HCT116 (cell line): ENCODE data around the gene CYP3A5. TPM values are rescaled to one million over a fixed set of nuclear protein-coding genes. Genes with fewer than 3 reads are reported as not detected.
"Not testable (repeated sequence)": the region's sequence is repeated elsewhere in the genome, so short reads cannot be mapped to it uniquely, and the experiment has no call there.

Experiments used
- ATAC-seq: fragments of 200-7000 bp; cut with Tn5 transposase; 2 replicates; pipeline ENCODE4 v1.9.1; 2020; ENCODE audit warnings: mild to moderate bottlenecking, moderate library complexity
- BruUV-seq: library from RNA; stranded (reverse); fragments of 400-500 nt; replicated peaks from 2 replicates; lab custom pipeline; 2021; lab: Mats Ljungman, UMichigan
- CTCF ChIA-PET: fragments of 300-600 bp; sonication (Branson Sonifier 250); formaldehyde crosslinking; loops from one replicate; lab custom pipeline; 2021; ENCODE audit warnings: antibody characterized with exemption; lab: Charles Lee
- POLR2A ChIA-PET: fragments of 300-600, 350-600 bp; sonication (Branson Sonifier 250); formaldehyde crosslinking; loops from one replicate; lab custom pipeline; 2021; ENCODE audit warnings: antibody characterized with exemption; lab: Charles Lee
- RAD21 ChIA-PET, 2 experiments: fragments of 300-600 bp; sonication (Branson Sonifier 250); formaldehyde crosslinking; loops; one replicate each; lab custom pipeline; 2023; ENCODE audit warnings: low total read pairs in 2 of 2; ENCODE audit not compliant: uncharacterized antibody in 2 of 2, unreplicated experiment in 2 of 2, low non-redundant PET in 1 of 2; lab: Charles Lee
- DNase-seq: peaks from one replicate; pipeline ENCODE4 v3.0.0-alpha.2; 2010; ENCODE audit warnings: low read depth, low spot score
- H2AFZ ChIP-seq: fragments of 200-600 bp; shearing (Covaris generic), sonication (generic); 2 replicates; pipeline ENCODE4 v1.6.1; 2017; ENCODE audit warnings: low read depth, mixed run types, mixed read lengths, antibody characterized with exemption, low read length; ENCODE audit not compliant: poor library complexity, severe bottlenecking
- H3K27ac ChIP-seq: 2 replicates; pipeline ENCODE4 v1.5.1; 2012; ENCODE audit warnings: low read depth, low read length
- H3K27me3 ChIP-seq: fragments of 200-600 bp; sonication (generic); 2 replicates; pipeline ENCODE4 v1.6.1; 2016; ENCODE audit warnings: mixed run types, low read length, mixed read lengths; ENCODE audit not compliant: insufficient read depth
- H3K36me3 ChIP-seq, 2 experiments: fragments of 200-500 bp in 1 of 2; fragments of 200-600 bp in 1 of 2; sonication (Bioruptor generic) in 1 of 2; sonication (generic) in 1 of 2; 2 replicates each; pipeline versions ENCODE4 v1.5.1 to v1.6.1; 2014 to 2016; ENCODE audit warnings: low read length in 2 of 2, inconsistent platforms in 1 of 2, mixed read lengths in 1 of 2, mixed run types in 1 of 2; ENCODE audit not compliant: insufficient read depth in 2 of 2, control insufficient read depth in 1 of 2
- H3K4me1 ChIP-seq, 2 experiments: fragments of 200-600 bp in 1 of 2; sonication (generic) in 1 of 2; 2 replicates each; pipeline versions ENCODE4 v1.5.1 to v1.6.1; 2012 to 2017; ENCODE audit warnings: low read length in 2 of 2, inconsistent platforms in 1 of 2, mild to moderate bottlenecking in 1 of 2, mixed read lengths in 1 of 2, mixed run types in 1 of 2, moderate library complexity in 1 of 2; ENCODE audit not compliant: insufficient read depth in 2 of 2, control insufficient read depth in 1 of 2
- H3K4me2 ChIP-seq: fragments of 200-600 bp; sonication (generic); 2 replicates; pipeline ENCODE4 v1.6.1; 2017; ENCODE audit warnings: mixed run types, low read length, mixed read lengths
- H3K4me3 ChIP-seq, 2 experiments: fragments of 200-600 bp in 1 of 2; sonication (generic) in 1 of 2; replicated peaks in 1 of 2; 2 replicates each; pipeline ENCODE4 v1.5.1; 2011 to 2016; ENCODE audit warnings: low read length in 2 of 2, control low read depth in 1 of 2, low read depth in 1 of 2, mild to moderate bottlenecking in 1 of 2, mixed read lengths in 1 of 2, mixed run types in 1 of 2
- H3K79me2 ChIP-seq: fragments of 200-600 bp; sonication (generic); 2 replicates; pipeline ENCODE4 v1.6.1; 2017; ENCODE audit warnings: mild to moderate bottlenecking, mixed run types, low read length, moderate library complexity, mixed read lengths; ENCODE audit not compliant: insufficient read depth
- H3K9ac ChIP-seq: fragments of 200-600 bp; sonication (generic); 2 replicates; pipeline ENCODE4 v1.6.1; 2016; ENCODE audit warnings: low read length, mixed read lengths
- H3K9me2 ChIP-seq: fragments of 200-600 bp; sonication (generic), shearing (Covaris generic); 2 replicates; pipeline ENCODE4 v1.6.1; 2017; ENCODE audit warnings: mixed run types, mild to moderate bottlenecking, moderate library complexity; ENCODE audit not compliant: insufficient read depth
- H3K9me3 ChIP-seq, 2 experiments: fragments of 200-500 bp in 1 of 2; fragments of 200-600 bp in 1 of 2; sonication (Bioruptor generic) in 1 of 2; sonication (generic) in 1 of 2; 2 replicates each; pipeline ENCODE4 v1.6.1; 2014 to 2017; ENCODE audit warnings: low read length in 2 of 2, mixed read lengths in 2 of 2, inconsistent platforms in 1 of 2, low read depth in 1 of 2, mild to moderate bottlenecking in 1 of 2, mixed run types in 1 of 2, moderate library complexity in 1 of 2; ENCODE audit not compliant: control insufficient read depth in 1 of 2, insufficient read depth in 1 of 2
- H4K20me1 ChIP-seq: fragments of 200-600 bp; sonication (generic), shearing (Covaris generic); 2 replicates; pipeline ENCODE4 v1.6.1; 2017; ENCODE audit warnings: mixed run types, mild to moderate bottlenecking, moderate library complexity; ENCODE audit not compliant: insufficient read depth
- CEBPB ChIP-seq: IDR thresholded peaks from 2 replicates; pipeline ENCODE4 v1.6.1; 2012; ENCODE audit warnings: low read depth
- EGR1 ChIP-seq: IDR thresholded peaks from 2 replicates; pipeline ENCODE4 v1.6.1; 2012; ENCODE audit warnings: low read depth
- ELF1 ChIP-seq: IDR thresholded peaks from 2 replicates; pipeline ENCODE4 v1.6.1; 2012; ENCODE audit warnings: low read depth, borderline replicate concordance
- EZH2 ChIP-seq: fragments of 200-600 bp; sonication (generic); IDR thresholded peaks from 2 replicates; pipeline ENCODE4 v1.6.1; 2017; ENCODE audit warnings: antibody characterized with exemption, mixed run types
- FOSL1 ChIP-seq: IDR thresholded peaks from 2 replicates; pipeline ENCODE4 v1.6.1; 2012; ENCODE audit warnings: low read depth
- JUND ChIP-seq: IDR thresholded peaks from 2 replicates; pipeline ENCODE4 v1.6.1; 2012
- POLR2AphosphoS5 ChIP-seq: IDR thresholded peaks from 2 replicates; pipeline ENCODE4 v1.6.1; 2011; ENCODE audit warnings: mild to moderate bottlenecking, low read depth, low read length, moderate library complexity
- RAD21 ChIP-seq: IDR thresholded peaks from 2 replicates; pipeline ENCODE4 v1.6.1; 2012; ENCODE audit warnings: low read depth, mild to moderate bottlenecking
- SIN3A ChIP-seq: IDR thresholded peaks from 2 replicates; pipeline ENCODE4 v1.6.1; 2012; ENCODE audit warnings: low read depth
- SP1 ChIP-seq: IDR thresholded peaks from 2 replicates; pipeline ENCODE4 v1.6.1; 2012; ENCODE audit warnings: low read depth
- SRF ChIP-seq: IDR thresholded peaks from 2 replicates; pipeline ENCODE4 v1.6.1; 2012; ENCODE audit warnings: low read depth
- ZFX ChIP-seq: fragments of 450-650 bp; IDR thresholded peaks from 2 replicates; pipeline ENCODE4 v1.6.1; 2017
- ZNF274 ChIP-seq: fragments of 200-500 bp; sonication (Bioruptor generic); IDR thresholded peaks from 2 replicates; pipeline ENCODE4 v1.6.1; 2014; ENCODE audit warnings: mild to moderate bottlenecking, low read depth, low read length, inconsistent platforms
- intact Hi-C: fragments of 100-400 bp; cut with micrococcal nuclease; formaldehyde crosslinking; loops from 2 replicates; pipeline ENCODE4 v1.10.0; 2022
- total RNA-seq: library from RNA; stranded (reverse); gene quantifications from one replicate; pipeline ENCODE4 v1.2.1, GENCODE V29; 2021; ENCODE audit not compliant: unreplicated experiment
- TF ChIP-seq, protein P1 (sequence below): IDR thresholded peaks from 2 replicates; pipeline ENCODE4 v1.6.1; 2012
- TF ChIP-seq, protein P2 (sequence below): IDR thresholded peaks from 2 replicates; pipeline ENCODE4 v1.6.1; 2011; ENCODE audit warnings: mild to moderate bottlenecking, low read length, moderate library complexity; ENCODE audit not compliant: insufficient replicate concordance; ENCODE audit errors: extremely low read depth
- TF ChIP-seq, protein P3 (sequence below): IDR thresholded peaks from 2 replicates; pipeline ENCODE4 v1.6.1; 2012; ENCODE audit warnings: low read depth

Gene CYP3A5
- total RNA-seq, 1 experiment from 2014 or later: 1.5 TPM

DNA sequence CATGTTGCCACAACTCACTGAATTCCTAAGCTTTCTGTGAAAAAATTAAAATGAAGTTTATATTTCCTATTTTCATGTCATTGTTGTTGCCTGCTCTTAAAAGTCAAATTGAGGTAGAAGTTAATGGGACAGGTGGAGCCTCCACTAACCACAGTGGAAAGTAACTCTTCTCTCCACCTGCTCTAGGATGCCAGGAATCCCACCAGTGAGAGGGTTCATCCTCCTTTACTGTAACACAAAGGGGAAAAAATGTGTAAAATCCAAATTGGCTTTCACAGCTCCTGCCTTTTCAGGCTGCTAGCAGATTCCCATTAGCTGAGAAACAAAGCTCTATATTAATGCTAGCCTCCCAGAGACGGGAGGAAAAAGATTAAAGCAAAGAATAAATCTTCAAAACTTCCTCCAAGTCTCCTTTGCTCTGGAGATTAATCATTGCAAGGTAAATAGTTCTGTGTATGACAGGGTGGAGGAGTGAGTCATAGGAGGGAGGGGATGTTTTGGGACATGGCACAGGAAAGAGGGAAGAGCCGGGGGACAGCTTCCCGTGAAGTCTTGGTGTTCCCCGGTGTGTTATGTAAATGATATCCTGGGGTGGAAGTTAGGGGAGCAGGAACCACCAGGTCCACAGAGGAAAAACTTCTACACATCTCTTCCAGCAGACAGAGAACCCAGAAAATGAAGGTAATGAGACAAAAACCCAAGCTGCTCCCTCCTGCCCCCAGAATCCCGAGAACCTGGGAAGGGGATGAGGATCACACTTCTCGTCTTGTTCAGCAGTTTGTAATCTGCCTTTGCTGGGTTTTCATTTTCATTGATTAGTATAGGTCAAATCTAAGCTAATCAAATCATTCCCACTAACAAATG lies 19.3 kb upstream of the CYP3A5 start:
- POLR2A ChIA-PET, intact Hi-C loops, H3K36me3 ChIP-seq, H2AFZ ChIP-seq, RAD21 ChIA-PET, H4K20me1 ChIP-seq, H3K9me3 ChIP-seq, BruUV-seq, H3K27me3 ChIP-seq, H3K27ac ChIP-seq, CTCF ChIA-PET, H3K79me2 ChIP-seq, H3K9me2 ChIP-seq, H3K9ac ChIP-seq: not testable (repeated sequence)
- TF ChIP-seq JUND (peak; percentile 40; the same call in 1 of the 2 replicates), FOSL1 (peak; percentile 56; the same call in 1 of the 2 replicates)
- peaks cover 9 to 17% of the 10 kb centered on the region in 2 experiments for H3K4me1 ChIP-seq
- DNase-seq: peak; percentile 12
- peak; percentile 98 for ATAC-seq
- peak overlapping the region in 1 of 2 experiments; percentile 26; a peak in 1 of 4 replicates for H3K4me3 ChIP-seq
- H3K4me2 ChIP-seq: peak overlapping the region; percentile 57

DNA sequence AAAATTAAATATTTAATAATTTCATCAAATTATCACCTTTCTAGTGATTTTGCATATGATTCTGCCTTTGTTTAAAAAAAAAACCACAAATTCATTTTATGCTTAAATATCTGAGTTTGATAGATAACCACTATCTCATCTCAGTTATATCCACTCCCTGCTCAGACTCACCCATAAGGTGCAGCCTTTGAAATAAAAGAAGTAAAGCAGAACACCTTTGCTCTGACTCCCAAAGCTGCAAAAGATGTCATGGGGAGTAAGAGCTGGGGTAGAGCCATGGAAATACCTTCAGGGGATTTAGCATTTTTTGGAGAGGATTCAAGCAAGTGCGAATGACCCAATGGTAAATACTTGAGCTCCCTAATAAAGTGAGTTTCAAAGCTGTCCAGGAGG lies 15.1 kb upstream of the CYP3A5 start:
- no peak overlapping the region for H3K4me3 ChIP-seq
- ChIA-PET CTCF (no interaction called here), RAD21 (no interaction called here), POLR2A (no interaction called here)
- H3K27me3 ChIP-seq: no peaks in the 10 kb centered on the region
- no peaks in the 10 kb centered on the region for H3K9me2 ChIP-seq
- H2AFZ ChIP-seq: no peak overlapping the region
- ATAC-seq (no peak), DNase-seq (no peak)
- H3K4me1 ChIP-seq: peaks cover 9 to 15% of the 10 kb centered on the region in 2 experiments
- H4K20me1 ChIP-seq: no peaks in the 10 kb centered on the region
- H3K27ac ChIP-seq: no peak overlapping the region
- no peaks in the 10 kb centered on the region for H3K9me3 ChIP-seq
- BruUV-seq: no TSS peak
- intact Hi-C loops: no loop called here
- H3K4me2 ChIP-seq: no peak overlapping the region
- H3K79me2 ChIP-seq: no peaks in the 10 kb centered on the region
- no peaks in the 10 kb centered on the region for H3K36me3 ChIP-seq
- no peak overlapping the region for H3K9ac ChIP-seq
- TF ChIP-seq SP1 (no peak), SRF (no peak), RAD21 (no peak), EGR1 (no peak), ELF1 (no peak), ZFX (no peak), SIN3A (no peak), CEBPB (no peak), ZNF274 (no peak), POLR2AphosphoS5 (no peak), EZH2 (no peak)
- TF ChIP-seq, protein P1, sequence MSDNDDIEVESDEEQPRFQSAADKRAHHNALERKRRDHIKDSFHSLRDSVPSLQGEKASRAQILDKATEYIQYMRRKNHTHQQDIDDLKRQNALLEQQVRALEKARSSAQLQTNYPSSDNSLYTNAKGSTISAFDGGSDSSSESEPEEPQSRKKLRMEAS: no peak
- TF ChIP-seq, protein P2, sequence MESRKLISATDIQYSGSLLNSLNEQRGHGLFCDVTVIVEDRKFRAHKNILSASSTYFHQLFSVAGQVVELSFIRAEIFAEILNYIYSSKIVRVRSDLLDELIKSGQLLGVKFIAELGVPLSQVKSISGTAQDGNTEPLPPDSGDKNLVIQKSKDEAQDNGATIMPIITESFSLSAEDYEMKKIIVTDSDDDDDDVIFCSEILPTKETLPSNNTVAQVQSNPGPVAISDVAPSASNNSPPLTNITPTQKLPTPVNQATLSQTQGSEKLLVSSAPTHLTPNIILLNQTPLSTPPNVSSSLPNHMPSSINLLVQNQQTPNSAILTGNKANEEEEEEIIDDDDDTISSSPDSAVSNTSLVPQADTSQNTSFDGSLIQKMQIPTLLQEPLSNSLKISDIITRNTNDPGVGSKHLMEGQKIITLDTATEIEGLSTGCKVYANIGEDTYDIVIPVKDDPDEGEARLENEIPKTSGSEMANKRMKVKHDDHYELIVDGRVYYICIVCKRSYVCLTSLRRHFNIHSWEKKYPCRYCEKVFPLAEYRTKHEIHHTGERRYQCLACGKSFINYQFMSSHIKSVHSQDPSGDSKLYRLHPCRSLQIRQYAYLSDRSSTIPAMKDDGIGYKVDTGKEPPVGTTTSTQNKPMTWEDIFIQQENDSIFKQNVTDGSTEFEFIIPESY: no peak
- TF ChIP-seq, protein P3, sequence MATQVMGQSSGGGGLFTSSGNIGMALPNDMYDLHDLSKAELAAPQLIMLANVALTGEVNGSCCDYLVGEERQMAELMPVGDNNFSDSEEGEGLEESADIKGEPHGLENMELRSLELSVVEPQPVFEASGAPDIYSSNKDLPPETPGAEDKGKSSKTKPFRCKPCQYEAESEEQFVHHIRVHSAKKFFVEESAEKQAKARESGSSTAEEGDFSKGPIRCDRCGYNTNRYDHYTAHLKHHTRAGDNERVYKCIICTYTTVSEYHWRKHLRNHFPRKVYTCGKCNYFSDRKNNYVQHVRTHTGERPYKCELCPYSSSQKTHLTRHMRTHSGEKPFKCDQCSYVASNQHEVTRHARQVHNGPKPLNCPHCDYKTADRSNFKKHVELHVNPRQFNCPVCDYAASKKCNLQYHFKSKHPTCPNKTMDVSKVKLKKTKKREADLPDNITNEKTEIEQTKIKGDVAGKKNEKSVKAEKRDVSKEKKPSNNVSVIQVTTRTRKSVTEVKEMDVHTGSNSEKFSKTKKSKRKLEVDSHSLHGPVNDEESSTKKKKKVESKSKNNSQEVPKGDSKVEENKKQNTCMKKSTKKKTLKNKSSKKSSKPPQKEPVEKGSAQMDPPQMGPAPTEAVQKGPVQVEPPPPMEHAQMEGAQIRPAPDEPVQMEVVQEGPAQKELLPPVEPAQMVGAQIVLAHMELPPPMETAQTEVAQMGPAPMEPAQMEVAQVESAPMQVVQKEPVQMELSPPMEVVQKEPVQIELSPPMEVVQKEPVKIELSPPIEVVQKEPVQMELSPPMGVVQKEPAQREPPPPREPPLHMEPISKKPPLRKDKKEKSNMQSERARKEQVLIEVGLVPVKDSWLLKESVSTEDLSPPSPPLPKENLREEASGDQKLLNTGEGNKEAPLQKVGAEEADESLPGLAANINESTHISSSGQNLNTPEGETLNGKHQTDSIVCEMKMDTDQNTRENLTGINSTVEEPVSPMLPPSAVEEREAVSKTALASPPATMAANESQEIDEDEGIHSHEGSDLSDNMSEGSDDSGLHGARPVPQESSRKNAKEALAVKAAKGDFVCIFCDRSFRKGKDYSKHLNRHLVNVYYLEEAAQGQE: no peak
